BE2C (cell line): ENCODE data around the gene PXT1.
A peak's percentile ranks its signal among the peaks of the same experiment; 100 is the strongest.

Source experiments
- DNase-seq: peaks from one replicate; pipeline ENCODE4 v3.0.0-alpha.2; 2020
- H3K27me3 ChIP-seq: fragments of 250-450 bp; sonication (Bioruptor Pico); 2 replicates; pipeline ENCODE4 v1.5.1; 2020; ENCODE audit warnings: mild to moderate bottlenecking
- H3K36me3 ChIP-seq: fragments of 250-450 bp; sonication (Bioruptor Pico); 2 replicates; pipeline ENCODE4 v1.5.1; 2020; ENCODE audit warnings: mild to moderate bottlenecking
- H3K4me1 ChIP-seq: fragments of 250-450 bp; sonication (Bioruptor Pico); 2 replicates; pipeline ENCODE4 v1.5.1; 2020
- H3K4me3 ChIP-seq: 2 replicates; pipeline ENCODE4 v1.5.1; 2011; ENCODE audit warnings: low read depth, low read length
- H3K9me3 ChIP-seq: fragments of 250-450 bp; sonication (Bioruptor Pico); 2 replicates; pipeline ENCODE4 v1.5.1; 2020
- CTCF ChIP-seq: IDR thresholded peaks from 2 replicates; pipeline ENCODE4 v1.5.1; 2012; ENCODE audit warnings: mild to moderate bottlenecking, low read depth, low read length

Gene PXT1

GRCh38 chr6:36360241-36361054 is 82.2 kb downstream of the PXT1 start:
- no peaks in the 10 kb centered on the region for H3K9me3 ChIP-seq
- peak overlapping the region; percentile 26; the same call in 1 of the 2 replicates for H3K4me3 ChIP-seq
- TF ChIP-seq CTCF = peak; percentile 88
- H3K4me1 ChIP-seq = peaks cover 4% of the 10 kb centered on the region
- H3K36me3 ChIP-seq = no peaks in the 10 kb centered on the region
- DNase-seq = peak; percentile 85
- H3K27me3 ChIP-seq = no peaks in the 10 kb centered on the region

DNA sequence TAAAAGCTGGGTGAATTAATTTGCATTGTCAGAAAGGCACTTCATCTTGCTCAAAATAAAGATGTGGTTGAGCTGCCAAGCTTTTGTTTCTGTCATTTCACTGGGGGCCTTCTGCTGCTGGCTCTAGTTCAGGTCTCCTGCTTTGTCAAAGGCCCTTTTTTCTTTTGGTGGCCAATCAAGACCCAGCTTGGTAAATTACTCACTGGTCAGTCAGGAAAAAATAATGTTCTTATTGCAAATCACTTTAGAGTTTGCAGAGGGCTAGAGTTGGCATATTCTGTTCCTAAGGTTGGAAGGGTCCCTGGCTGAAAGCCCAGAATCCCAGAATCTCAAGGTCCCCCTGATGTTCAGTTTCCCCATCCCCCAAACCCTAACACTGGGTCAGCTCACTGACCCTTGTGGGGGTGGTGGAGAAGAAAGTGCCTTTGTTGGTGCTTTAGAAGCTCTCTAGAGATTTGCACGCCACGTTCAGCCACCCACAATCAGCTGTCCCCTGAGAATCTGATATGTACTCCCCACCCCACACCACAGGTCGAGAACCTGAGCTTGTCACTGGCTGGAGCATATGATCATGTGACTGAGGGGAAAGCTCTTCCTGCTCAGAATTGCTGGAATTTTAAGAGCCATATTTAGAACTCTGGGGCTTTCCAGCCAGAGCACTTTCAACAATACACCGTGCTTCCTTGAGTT is 84.3 kb downstream of the PXT1 start:
- peaks cover 4% of the 10 kb centered on the region for H3K4me1 ChIP-seq
- H3K4me3 ChIP-seq = no peak overlapping the region
- no peaks in the 10 kb centered on the region for H3K9me3 ChIP-seq
- no peak for DNase-seq
- no peak for TF ChIP-seq CTCF
- H3K36me3 ChIP-seq = no peaks in the 10 kb centered on the region
- H3K27me3 ChIP-seq = no peaks in the 10 kb centered on the region

DNA sequence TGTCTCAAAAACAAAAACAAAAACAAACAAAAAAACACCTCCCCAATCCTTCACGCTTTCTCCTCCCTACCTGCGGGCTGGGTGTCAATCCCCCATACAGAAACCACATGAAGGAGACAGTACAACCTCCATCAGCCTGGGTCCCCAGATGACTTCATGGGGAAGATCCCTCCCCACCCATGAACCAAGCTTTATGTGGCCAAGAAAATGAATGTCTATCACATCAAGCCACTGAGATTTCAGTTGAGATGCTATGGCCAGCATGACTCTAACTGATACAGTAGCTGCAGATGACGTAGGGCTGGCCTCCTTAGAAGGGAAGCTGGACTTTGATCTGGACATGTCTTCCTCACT is 84.8 kb downstream of the PXT1 start:
- no peaks in the 10 kb centered on the region for H3K27me3 ChIP-seq
- peaks cover 4% of the 10 kb centered on the region for H3K4me1 ChIP-seq
- no peaks in the 10 kb centered on the region for H3K9me3 ChIP-seq
- TF ChIP-seq CTCF = no peak
- H3K36me3 ChIP-seq = no peaks in the 10 kb centered on the region
- no peak for DNase-seq
- H3K4me3 ChIP-seq = no peak overlapping the region

- TF ChIP-seq CTCF = no peak
- DNase-seq = no peak
- no peaks in the 10 kb centered on the region for H3K27me3 ChIP-seq
- no peak overlapping the region for H3K4me3 ChIP-seq
- peaks cover 10% of the 10 kb centered on the region for H3K4me1 ChIP-seq
- no peaks in the 10 kb centered on the region for H3K36me3 ChIP-seq
- H3K9me3 ChIP-seq = no peaks in the 10 kb centered on the region
These were observed 86.8 kb downstream of the PXT1 start for GRCh38 chr6:36355819-36356218.

DNA sequence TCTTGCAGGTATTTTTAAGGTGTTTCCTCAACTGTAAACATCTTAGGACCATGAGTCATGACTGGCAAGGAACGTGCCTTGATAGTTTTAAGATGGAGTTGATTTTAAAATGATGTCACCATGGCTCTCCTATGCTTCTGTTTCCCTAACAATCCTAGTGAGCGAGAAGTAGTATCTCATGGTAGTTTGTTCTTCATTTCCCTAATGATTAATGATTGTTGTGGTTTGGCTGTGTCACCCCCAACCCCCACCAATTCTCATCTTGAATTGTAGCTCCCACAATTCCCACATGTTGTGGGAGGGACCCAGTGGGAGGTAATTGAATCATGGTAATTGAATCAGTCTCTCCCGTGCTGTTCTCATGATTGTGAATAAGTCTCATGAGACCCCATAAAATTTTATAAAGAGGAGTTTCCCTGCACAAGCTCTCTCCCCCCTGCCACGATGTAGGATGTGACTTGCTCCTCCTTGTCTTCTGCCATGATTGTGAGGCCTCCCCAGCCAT is 89.2 kb downstream of the PXT1 start:
- H3K4me1 ChIP-seq = peaks cover 9% of the 10 kb centered on the region; the same call in 1 of the 2 replicates
- H3K36me3 ChIP-seq = no peaks in the 10 kb centered on the region
- no peaks in the 10 kb centered on the region for H3K9me3 ChIP-seq
- no peak for DNase-seq
- no peak overlapping the region for H3K4me3 ChIP-seq
- H3K27me3 ChIP-seq = no peaks in the 10 kb centered on the region
- TF ChIP-seq CTCF = no peak
